ENCODE results near the gene CDK17.
"Not testable (repeated sequence)": the region's sequence is repeated elsewhere in the genome, so short reads cannot be mapped to it uniquely, and the experiment has no call there.

GRCh38 chr12:96417688-96418087 lies 17.4 kb upstream of the CDK17 start:
- not testable (repeated sequence) for TF ChIP-seq CTCF, POLR2A (IDR thresholded peaks at IDR 0.05)
